DMS79 (cell line): ENCODE results near the gene LPAR3.
"Not testable (repeated sequence)": the region's sequence is repeated elsewhere in the genome, so short reads cannot be mapped to it uniquely, and the experiment has no call there.

Experiments used
- DNase-seq: peaks from one replicate; lab custom pipeline; 2025; lab: John Stamatoyannopoulos, UW

Gene LPAR3

DNA sequence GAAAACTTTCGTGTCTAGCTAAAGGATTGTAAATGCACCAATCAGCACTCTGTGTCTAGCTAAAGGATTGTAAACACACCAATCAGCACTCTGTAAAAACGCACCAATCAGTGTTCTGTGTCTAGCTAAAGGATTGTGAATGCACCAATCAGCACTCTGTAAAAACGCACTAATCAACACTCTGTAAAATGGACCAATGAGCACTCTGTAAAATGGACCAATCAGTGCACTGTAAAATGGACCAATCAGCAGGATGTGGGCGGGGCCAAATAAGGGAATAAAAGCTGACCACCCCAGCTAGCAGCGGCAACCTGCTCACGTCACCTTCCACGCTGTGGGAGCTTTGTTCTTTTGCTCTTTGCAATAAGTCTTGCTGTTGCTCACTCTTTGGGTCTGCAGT is 9.7 kb upstream of the LPAR3 start:
- DNase-seq, result not testable (repeated sequence)

DNA sequence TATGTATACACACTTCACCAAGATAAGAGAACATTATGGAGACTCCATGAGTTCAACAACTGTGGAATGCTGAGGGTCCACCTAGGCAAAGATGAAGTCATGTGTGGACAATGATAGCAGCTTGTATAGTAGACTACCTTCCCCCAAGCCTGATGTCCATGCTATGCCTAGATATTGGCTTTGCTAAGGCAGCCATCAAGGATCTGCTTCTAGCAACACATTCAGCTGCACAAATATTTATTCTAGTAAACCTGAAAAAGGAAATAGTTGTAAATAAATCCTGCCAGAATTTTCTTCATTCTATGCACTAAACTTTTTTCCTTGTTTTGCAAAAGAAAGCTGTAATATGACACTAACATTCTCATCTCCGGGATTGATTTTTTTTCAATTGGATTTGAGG is 7.0 kb upstream of the LPAR3 start:
- no peak for DNase-seq

DNA sequence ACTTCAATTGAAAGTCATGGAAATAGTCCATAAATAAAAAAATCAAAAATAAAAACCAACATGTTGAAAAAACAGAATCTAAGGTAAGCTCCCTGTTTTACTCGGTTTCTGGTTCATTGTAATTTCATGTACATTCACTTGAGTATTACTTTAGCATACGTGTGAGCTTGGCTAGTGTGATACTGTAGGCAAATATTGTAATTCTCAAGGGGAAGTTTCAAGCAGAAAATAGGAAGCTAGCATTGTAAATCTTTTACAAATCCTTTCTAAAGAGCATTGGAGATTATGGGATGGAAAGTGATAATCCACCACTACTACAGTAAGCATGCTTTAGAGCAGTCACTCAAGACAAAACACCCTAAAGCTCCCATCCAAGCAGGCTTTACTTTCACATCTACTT is 3.3 kb upstream of the LPAR3 start:
- DNase-seq, result no peak

DNA sequence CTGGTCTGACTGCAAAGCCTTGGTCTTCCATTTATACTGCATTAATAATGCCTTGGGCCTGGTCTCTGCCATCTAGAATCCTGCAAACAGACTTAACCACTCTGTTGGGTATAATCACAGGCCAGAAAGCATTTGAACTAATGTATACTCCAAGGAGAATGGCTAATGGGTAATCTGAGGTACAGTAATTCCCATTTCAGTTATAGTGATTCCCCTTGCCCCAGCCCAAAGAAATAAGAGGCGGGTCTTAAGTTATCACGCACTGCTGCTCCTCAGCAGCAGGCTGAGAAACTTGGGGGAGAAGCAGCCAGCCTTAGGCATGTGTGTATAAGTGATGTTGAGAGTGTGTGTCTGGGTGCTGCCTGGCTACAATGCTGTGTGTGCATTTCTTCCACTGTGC is 2.4 kb downstream of the LPAR3 start:
- no peak for DNase-seq

DNA sequence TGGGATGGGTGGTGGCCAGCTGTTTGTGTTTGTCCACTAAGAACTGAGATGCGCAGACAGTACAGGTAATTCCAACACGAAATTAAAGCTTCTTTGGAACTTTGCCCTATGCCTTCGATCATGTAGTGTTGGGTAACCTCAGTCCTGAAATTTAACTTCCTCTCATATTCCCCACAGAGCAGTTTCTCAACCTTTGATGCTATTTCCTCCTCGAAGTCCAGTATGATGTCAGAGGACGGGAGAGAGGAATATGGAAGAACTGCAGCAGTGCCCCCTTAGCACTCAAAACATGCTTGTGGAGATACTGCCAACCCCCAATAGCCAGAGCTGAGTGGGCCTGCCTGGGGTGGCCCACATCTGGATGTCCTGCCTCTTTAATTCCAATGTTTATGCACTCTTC is 3.6 kb downstream of the LPAR3 start:
- DNase-seq, result no peak

DNA sequence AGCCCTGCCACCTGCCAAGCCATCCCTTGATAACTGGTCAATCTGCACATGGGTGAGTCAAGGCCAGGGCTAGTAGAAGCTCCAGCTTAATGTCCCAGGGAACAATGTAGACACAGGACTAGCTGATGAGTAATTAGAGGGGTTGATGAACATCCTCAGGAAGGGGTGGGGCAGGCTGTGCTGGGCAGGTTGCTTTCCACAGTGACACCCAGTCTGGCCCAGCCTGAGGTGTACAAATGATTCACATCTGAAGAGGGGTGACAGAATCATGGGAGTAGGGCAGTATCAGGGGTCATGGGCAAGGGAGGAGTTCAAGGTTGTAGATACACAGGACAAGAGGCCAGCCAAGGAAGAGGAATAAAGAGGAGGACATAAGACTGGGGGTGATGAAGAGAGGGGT is 4.3 kb downstream of the LPAR3 start:
- no peak for DNase-seq

DNA sequence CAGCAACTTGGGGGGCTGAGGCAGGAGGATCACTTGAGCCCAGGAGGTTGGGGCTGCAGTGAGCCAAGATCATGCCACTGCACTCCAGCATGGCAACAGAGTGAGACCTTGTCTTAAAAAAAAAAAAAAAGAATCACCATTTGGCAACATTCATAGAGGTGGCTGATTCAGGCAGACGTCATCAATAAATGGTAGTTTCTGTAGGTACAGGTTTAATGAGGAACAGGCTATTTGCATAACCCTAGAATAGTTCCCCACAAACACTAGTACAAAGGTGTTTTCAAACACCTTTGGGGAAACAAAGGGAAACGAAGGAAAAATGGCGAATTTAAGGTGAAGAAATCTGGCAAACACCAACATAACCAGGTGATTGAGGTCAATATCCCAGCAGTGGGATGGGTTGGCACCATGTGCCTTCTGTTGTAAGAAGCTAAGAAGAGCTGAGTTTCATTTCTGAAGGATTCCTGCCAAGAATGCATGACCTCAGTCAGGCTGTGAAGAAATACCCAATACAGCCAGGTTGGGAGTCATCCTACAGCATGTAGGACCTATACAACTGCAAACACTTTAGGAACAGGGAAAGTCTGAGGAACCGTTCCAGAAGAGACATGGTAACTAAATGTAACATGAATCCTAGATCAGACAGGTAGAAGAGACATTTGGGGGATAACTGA is 5.6 kb downstream of the LPAR3 start:
- DNase-seq, result no peak

DNA sequence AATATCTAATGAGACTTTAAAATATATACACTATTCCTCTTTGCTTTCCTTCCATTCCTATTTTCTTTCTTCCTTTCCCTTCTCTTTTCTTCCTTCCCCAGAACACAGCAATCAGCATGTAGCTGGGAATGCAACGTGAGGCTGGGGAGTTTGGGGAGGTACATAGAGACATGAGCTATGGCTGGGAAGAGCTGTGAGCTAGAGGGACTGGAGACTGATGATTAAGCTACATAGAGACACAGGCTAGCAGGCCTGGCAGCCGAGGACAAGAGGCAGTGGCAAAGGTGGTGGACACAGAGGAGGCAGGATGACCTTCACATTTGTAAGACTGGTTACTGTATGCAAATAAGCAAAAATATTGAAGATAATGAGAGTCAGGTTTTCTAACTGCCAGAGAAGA is 7.5 kb downstream of the LPAR3 start:
- DNase-seq, result no peak

DNA sequence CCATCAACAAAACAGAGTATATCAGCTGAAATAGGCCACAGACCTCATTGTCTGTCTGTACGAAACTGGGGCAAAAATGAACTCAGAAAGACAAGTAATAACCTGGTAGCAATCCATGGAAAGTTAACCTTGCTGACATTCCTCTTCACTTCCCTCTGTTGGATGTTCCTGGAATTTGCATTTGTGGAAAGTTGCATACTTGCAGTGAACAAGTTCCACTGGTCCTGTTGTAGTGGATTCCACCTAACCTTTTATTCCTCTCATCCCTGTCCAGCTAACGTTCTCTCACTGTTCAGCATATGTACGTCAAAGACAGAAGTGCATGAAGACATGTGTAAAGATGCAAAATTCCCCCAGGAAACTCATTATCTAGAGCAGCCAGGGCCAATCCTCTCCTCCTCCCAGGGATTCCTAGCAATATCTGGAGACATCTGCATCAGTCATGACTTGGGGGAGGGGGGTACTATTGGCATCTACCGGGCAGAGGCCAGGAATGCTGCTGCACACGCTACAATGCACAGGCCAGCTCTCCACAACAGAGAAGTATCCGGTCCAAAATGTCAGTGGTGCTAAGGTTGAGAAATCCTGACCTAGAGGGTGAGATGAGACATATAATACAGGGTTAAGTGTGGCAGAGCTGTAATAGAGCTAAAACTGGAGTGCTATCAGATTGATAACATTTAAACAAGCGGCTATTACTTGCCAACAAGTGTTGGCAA is 8.2 kb downstream of the LPAR3 start:
- DNase-seq, result no peak

DNA sequence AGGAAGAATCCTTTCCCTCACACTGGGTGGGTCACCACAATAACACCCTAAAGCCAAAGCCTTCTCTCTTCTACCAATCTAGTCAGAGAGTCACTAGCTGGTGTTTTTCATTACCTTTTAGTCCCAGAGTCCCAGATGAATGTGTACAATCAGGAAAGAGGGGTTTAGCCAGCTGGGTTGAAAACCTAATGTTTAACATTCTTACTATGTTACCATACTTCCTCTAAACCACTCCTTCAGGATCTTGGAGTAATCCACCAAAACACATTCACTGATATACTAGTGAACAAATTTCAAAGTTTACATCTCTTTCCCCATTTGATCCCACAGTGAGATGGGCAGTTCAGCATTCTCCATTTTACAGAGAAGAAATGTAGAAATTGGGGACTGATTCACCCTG is 9.7 kb downstream of the LPAR3 start:
- DNase-seq, result no peak

DNA sequence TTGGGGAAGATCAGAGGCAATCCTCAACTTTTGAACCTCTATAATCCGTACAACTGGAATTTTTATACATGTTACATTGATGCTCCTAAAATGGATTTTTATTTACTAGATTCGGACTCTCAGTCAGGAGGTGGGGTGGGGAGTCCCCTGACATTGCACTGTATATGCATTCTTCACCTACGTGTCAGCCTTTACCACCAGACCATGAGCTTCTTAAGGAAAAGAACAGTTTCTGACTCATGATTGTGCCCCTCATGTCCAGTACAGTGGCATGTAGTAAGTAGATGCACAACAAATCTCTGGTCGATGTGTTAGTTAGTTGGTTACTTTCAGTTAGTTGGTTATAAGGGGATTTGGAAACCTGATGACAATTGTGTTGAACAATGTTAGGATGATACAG is 15.4 kb downstream of the LPAR3 start:
- DNase-seq, result no peak

DNA sequence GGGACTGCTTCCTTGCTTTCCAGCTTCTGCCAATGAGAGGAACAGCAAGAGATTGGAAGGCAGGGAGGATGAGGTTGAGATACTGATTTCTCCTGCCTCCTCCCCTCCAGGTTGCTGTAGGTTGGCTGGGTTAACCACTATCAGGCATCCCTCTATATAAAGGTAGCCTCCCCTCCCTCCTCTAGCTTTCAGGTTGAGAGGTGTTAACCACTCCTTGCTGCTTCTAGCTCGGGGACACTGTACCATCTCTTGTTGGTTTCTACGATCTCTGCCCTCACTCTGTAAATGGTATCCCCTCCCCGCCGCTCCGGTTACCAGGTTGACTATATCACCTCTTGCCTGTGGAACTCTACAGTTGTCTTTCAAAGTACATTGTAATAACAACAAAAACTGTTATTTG is 16.7 kb downstream of the LPAR3 start:
- no peak for DNase-seq

DNA sequence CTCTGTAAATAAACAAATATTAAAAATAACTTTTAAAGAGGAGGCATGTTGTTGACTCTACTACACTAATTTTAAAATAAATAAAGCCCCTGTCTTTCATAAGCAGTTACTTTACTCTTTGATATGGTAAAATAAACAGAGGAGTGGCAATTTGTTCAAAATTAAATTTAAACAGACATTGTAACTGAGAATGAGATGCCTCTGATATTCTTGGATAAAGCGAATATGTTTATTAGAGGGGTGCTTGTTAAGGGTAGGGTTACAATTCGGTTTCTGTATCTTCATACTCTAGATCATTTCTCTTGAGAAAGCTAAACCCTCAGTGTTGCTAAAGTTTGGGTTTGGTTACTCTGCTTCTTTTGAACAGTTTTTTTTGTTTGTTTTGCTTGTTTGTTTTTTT is 19.6 kb downstream of the LPAR3 start:
- no peak for DNase-seq

DNA sequence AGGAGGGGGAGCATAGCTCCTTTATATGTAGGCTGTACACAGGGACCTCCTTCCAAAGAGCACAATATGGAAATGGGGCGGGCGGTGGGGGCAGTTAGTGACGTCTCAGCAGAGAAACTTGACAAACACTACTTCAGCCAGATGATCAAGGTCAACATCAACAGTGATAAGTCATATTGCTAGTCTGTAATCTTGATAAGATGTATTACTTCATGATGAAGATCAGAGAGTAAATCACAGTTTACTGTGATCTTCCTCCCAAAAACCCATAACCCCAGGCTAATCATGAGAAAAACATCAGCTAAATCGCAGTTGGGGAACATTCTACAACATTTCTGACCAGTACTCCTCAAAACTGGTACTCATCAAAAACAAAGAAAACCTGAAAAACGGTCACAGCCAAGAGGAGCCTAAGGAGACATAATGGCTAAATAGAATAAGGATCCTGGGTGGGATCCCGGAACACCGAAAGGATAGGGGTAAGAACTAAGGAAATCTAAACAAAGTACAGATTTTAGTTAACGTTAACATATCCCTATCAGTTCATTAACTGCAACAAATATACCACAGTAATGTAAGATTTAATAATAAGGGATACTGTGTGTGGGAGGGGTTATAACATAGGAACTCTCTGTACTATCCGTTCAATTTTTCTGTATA is 20.2 kb downstream of the LPAR3 start:
- DNase-seq, result no peak

DNA sequence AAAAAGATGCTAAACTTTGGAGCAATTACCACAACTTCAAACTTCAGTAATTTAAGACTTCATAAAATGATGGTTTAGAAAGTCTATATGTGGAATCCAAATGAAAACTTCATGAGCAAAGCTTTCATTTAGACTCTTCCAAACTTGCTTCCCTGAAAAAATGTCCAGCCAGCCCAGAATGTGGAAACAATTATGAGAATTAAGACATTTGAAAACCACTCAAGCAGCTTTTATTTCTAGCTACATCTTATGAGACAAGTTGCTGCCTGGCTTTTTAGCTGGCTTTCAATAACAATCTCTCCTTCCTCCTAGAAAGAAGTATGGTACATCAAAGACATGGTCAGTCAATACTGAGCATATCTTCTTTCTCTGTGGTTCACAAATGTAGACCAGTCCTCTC is 21.8 kb downstream of the LPAR3 start:
- DNase-seq, result no peak

DNA sequence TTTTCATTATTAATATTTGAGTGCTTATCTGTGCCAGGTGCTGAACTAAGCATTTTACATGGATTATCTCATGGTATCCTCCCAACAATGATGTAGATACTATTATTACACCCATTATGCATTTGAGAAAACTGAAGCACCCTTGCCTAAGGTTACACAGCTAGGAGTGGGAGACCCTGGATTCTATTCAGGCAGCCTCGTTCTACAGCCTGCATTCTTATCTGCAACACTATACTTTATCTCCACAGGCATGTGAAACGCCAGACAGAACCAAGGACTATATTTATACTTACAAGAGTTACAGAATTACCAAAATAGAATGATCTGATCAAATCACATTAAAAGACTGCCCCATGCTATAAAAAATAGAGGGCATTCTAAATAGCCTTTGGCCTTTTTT is 22.4 kb downstream of the LPAR3 start:
- no peak for DNase-seq

DNA sequence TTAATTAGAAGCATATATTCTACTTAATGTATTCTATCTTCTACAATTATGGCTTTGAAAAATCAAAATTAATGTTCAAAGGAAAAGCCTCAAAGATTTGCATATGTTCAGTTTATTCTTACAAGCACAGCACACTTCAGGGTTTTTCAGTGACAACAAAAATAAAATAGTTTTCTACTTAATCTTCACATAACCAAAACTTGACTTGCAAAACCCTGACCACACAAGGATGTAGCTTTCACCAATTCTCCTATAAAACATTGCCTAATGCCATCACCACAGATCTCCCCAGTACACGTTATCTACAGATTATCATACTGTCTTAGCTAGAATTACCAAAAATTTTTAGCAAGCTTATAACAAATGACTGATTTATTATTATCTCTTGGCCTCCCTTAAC is 23.3 kb downstream of the LPAR3 start:
- no peak for DNase-seq

DNA sequence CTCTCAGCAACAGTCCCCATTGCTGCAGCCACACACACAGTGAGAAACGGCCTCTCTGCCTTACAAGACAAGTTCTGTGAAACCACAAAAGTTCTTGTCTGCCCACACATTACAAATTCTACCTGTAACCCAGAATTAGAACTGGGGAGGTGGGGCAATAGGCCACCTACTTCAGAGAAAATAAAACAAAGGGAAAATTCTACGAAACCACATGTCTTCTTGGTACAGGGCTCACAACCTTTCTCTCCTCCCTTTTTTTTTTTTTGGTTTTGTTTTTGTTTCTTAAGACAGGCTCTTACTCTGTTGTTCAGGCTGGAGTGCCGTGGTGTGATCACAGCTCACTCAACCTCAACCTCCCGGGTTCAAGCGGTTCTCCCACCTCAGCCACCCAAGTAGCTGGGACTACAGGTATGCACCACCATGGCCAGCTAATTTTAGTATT is 30.2 kb downstream of the LPAR3 start:
- no peak for DNase-seq

DNA sequence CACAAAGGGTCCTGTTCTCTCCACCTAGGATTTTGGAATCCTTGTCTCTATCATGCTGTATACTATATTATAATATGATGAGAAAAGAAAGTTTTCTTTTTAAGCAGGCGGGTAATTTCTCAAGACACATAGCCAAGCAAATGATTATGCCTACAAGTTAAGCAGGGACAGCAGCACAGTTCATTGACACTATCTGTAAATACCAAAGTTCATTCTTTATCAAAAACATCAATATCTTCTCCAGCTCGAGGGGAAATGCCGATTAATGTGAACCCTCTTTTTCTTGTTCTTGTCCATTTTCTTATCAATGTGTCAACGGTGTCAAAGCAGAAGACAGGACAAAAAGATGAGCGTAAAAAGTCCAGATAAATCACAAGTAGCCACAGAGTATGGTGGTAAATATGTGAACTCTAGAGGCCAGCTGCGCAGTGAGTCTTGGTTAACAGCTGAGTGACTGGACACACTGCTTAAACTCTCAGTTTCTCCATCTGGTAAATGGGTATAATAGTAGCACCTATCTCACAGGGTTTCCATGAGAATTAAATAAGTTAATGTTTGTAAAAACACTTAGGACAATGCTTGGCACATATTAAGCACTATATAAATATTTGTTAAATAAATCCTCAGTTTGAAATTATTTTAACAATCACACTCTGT is 30.9 kb downstream of the LPAR3 start:
- no peak for DNase-seq

DNA sequence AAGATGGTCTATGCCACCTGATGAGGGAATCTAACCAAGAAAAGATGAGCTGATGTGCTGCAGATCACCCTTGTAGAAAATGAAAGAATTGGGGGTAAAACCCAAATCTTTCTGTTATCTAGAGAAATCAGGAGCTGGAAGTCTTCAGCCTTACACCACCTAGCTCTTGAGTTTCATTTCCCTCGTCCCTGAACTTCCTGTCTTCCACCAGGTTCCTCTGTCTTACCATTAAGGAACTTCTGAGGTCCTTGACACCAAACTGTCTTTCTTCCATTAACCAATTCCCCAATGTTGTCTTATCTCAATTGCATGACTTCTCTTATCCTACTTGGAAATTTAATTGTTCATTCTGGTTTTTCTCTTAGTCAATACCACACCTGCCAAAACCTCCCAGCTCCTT is 31.5 kb downstream of the LPAR3 start:
- no peak for DNase-seq

DNA sequence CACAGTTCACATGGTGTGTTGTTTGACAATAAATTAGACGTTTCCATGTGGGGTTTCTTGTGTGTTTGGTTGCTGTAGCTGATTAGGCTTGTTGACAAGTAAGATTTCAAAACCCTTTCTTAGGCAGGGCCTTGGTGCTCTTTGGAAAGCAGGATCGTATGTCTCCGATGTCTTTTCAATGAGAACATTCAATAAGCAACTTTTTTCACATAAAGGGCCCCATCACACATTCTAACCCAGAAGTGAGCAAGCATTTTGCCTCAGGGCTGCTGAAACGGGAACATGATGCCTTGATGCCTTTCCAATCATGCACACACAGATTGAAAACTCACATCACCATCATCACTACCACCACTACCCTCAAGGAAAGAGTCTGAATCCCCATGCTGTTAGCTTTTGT is 33.1 kb downstream of the LPAR3 start:
- no peak for DNase-seq

DNA sequence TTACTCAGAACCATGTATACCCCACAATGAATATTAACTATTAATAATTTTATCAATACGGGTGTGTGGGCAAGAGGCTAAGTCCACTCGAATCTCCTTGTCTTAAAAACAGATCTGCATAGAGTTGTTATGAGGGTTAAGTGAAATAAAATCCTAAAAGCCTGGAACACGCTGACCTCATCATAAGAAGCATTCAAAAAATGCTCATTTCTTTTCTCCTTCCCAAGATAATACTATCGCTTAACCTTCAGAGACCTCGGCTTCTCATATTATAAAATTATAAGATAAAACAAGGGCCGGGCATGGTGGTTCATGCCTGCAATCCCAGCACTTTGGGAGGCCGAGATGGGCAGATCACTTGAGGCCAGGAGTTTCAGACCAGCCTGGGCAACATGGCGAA is 35.1 kb downstream of the LPAR3 start:
- DNase-seq, result no peak

DNA sequence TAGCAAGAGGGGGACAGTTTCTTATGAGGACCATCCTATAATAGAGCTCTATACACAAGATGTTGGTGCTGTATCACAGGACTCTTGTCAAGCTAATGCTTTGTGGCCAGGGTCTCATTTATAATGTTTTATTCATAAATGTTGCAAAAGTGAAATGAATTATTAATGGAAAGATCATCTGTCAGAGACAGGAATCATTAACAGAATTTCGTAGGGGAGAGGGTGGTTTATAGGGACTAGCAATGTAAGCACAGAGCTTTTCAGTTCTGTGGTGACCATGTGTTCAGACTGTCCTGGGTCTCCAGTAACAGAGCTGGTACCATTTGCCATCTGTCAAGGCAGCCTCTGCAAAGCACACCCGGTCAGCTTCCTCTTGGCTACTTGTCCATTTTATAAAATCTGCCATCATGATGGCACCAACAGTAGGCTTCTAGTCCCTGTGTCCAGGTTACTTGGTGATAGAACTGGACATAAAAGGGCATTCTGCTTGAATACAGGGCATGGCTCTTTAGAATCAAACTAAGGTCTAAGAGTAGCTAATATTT is 36.2 kb downstream of the LPAR3 start:
- no peak for DNase-seq
